Ovary (tissue), 9 donors: ENCODE measurements around the gene GPR89B. TPM values are rescaled to one million over a fixed set of nuclear protein-coding genes. Genes with fewer than 3 reads are reported as not detected.
"Not testable (repeated sequence)": the region's sequence is repeated elsewhere in the genome, so short reads cannot be mapped to it uniquely, and the experiment has no call there.

Experiments
- DNase-seq, 5 donors: peaks; one replicate each; pipeline ENCODE4 v3.0.0-alpha.2; 2019 to 2020
- H3K27ac ChIP-seq, 2 donors: fragments of 200-600 bp; one replicate each; pipeline versions ENCODE4 v1.5.1 to v1.8.0; 2019 to 2022
- H3K27me3 ChIP-seq: fragments of 200-600 bp; one replicate; pipeline ENCODE4 v1.8.0; 2022
- H3K36me3 ChIP-seq: fragments of 200-600 bp; sonication (generic); one replicate; pipeline ENCODE4 v1.5.1; 2019
- H3K4me1 ChIP-seq: one replicate; pipeline ENCODE4 v1.8.1; 2013; ENCODE audit warnings: mild to moderate bottlenecking, moderate library complexity; ENCODE audit not compliant: insufficient read depth
- H3K4me3 ChIP-seq: fragments of 200-600 bp; sonication (generic); one replicate; pipeline ENCODE4 v1.5.1; 2017
- H3K9me3 ChIP-seq, 2 donors: fragments of 200-600 bp in 1 of 2; sonication (generic) in 1 of 2; one replicate each; pipeline versions ENCODE4 v1.5.1 to v1.8.1; 2013 to 2019; ENCODE audit warnings: mild to moderate bottlenecking in 1 of 2, moderate library complexity in 1 of 2
- EP300 ChIP-seq: sonication (generic); formaldehyde crosslinking; IDR thresholded peaks from one replicate; pipeline ENCODE4 v1.6.1; 2017; ENCODE audit warnings: antibody characterized with exemption
- POLR2A ChIP-seq: fragments of 450-650 bp; IDR thresholded peaks from one replicate; pipeline ENCODE4 v1.6.1; 2017; ENCODE audit warnings: antibody characterized with exemption, mild to moderate bottlenecking, moderate library complexity
- WGBS, 3 donors: extraction: QIAGEN DNeasy Blood & Tissue Kit in 1 of 3; methylation state at CpG; one replicate each; pipeline versions ENCODE4 v1.1.5 to v1.1.7; 2013 to 2017; 5-methylcytosine and 5-hydroxymethylcytosine counted together
- intact Hi-C, 4 donors: fragments of 100-400 bp; cut with DNase I; formaldehyde crosslinking; loops; one replicate each; pipeline versions ENCODE4 v1.11.0 to v1.15.1; 2022 to 2023
- polyA plus RNA-seq, 2 donors: library from polyadenylated mRNA; stranded (reverse); fragments of 200-250 nt in 1 of 2; fragments of 350-450 nt in 1 of 2; fragmentation: Illumina TruSeq in 1 of 2; extraction: RNeasy Lipid Tissue Mini Kit (QIAGEN cat#74804) in 1 of 2; gene quantifications; one replicate each; pipeline ENCODE4 v1.2.3, GENCODE V29; 2013 to 2014
- total RNA-seq, 7 donors: library from RNA; depleted of rRNA in 2 of 7; stranded (reverse); fragments of >200 nt in 2 of 7; fragmentation: NEBNext Ultra II Directional in 3 of 7; extraction: Animal tissue kit (Norgen Biotek cat#: 25700) in 3 of 7; gene quantifications; one replicate each; pipeline versions ENCODE4 v1.1.0 to v1.2.4, GENCODE V29; 2016 to 2023
- TF ChIP-seq, protein P1 (sequence below), 3 donors: fragments of 450-650 bp in 2 of 3; fragments of 200-600 bp in 1 of 3; IDR thresholded peaks; one replicate each; pipeline versions ENCODE4 v1.5.1 to v1.8.0; 2016 to 2022; ENCODE audit warnings: antibody characterized with exemption in 3 of 3, mild to moderate bottlenecking in 1 of 3
- donor health status: DM: no; HTN: no; CAD: no; lungs with moderate emphysema.
- donor health status: DM: no; HTN: no; CAD: no.
- donor health status: Bipolar disorder and iron deficiency.
- donor health status: DM: yes; HTN: yes; CAD: no.
- donor health status: DM: no; HTN: no; CAD: no.
- donor health status: DM: yes; HTN: yes; CAD: no.

Gene GPR89B
- total and polyA plus RNA-seq, 9 donors = 7.5 to 17.6 (median 13.7) TPM

DNA sequence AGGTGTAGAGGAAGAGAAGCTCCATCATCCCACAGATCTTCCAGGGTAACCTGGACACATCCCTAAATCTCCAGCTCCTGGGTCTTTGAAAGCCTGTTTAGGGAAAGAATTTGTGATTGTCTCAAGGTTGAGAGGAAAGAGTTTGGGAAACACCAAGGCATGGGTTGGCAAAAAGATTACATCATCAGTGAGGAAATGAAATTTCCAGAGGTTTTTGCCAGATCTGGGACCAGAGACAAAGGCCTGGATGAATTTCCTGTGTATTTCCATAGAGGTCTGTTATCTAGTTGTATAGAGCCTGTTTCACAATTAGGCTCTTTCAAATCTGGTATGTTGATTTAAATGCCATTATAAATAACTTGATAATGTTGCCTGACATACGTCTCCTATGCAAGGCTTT is 82.3 kb downstream of the GPR89B start:
- Histone ChIP-seq H3K36me3 (no peaks in the 10 kb centered on the region), H3K4me3 (no peak overlapping the region), H3K9me3 (no peaks in the 10 kb centered on the region), H3K27me3 (no peaks in the 10 kb centered on the region), H3K4me1 (peaks cover 2% of the 10 kb centered on the region), H3K27ac (no peak overlapping the region)
- DNase-seq = no peak
- intact Hi-C loops = no loop called here
- TF ChIP-seq POLR2A = no peak
- TF ChIP-seq, protein P1, sequence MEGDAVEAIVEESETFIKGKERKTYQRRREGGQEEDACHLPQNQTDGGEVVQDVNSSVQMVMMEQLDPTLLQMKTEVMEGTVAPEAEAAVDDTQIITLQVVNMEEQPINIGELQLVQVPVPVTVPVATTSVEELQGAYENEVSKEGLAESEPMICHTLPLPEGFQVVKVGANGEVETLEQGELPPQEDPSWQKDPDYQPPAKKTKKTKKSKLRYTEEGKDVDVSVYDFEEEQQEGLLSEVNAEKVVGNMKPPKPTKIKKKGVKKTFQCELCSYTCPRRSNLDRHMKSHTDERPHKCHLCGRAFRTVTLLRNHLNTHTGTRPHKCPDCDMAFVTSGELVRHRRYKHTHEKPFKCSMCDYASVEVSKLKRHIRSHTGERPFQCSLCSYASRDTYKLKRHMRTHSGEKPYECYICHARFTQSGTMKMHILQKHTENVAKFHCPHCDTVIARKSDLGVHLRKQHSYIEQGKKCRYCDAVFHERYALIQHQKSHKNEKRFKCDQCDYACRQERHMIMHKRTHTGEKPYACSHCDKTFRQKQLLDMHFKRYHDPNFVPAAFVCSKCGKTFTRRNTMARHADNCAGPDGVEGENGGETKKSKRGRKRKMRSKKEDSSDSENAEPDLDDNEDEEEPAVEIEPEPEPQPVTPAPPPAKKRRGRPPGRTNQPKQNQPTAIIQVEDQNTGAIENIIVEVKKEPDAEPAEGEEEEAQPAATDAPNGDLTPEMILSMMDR (IDR thresholded peaks at IDR 0.05) = no peak
- TF ChIP-seq EP300 = no peak
- 77 to 91% (median 81%) methylated on average over 1 of the region's 1 CpG for WGBS, 3 donors

DNA sequence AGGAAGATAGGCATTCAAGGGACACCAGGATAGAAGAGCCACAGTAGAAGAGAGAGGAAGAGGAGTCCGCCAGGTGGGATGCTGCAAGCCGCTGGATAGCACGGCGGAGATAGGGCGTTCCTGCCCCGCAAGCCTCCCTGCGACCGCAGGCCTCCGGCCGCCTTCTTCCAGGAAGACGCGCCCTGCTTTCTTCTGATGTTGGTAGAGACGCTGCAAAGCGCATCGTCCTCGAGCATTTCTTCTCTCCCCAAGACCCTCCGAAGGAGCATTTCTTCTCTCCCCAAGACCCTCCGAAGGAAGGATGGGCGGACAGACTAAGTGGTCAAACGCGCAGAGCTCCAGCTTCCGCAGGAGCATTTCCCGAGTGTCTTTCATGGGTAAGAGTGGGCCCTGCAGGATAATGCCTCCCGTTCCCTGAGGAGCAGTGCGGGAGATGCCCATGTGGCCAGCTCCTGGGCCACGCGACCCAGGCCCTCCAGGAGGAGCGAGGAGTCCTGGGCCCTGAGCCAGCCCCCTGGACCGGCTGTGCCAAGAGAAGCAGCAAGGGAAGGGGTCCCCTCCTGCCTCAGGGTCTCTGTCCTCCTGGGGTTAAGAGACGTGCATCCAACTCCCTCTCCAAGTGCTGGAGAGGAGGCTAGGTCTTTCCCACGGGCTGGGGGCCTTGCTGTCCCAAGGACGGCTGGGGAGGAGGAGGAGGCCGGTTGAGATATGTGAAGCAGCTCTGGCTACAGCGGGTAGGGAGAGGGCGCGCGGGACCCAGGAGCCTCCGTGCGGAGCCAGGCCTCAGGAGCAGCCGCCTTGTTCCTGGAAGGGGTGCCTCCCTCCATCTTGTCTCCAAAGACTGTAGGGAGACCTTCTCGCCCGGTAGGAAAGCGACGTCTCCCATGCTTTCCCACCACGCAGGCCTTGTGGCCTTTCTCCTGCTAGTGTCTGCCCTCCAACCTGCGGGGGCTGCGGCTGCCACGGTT is 85.2 kb downstream of the GPR89B start:
- peak in 1 of 5 donors; percentile 36 for DNase-seq
- 62 to 77% (median 64%) methylated on average over 33 to 39 of the region's 48 CpGs for WGBS, 3 donors

DNA sequence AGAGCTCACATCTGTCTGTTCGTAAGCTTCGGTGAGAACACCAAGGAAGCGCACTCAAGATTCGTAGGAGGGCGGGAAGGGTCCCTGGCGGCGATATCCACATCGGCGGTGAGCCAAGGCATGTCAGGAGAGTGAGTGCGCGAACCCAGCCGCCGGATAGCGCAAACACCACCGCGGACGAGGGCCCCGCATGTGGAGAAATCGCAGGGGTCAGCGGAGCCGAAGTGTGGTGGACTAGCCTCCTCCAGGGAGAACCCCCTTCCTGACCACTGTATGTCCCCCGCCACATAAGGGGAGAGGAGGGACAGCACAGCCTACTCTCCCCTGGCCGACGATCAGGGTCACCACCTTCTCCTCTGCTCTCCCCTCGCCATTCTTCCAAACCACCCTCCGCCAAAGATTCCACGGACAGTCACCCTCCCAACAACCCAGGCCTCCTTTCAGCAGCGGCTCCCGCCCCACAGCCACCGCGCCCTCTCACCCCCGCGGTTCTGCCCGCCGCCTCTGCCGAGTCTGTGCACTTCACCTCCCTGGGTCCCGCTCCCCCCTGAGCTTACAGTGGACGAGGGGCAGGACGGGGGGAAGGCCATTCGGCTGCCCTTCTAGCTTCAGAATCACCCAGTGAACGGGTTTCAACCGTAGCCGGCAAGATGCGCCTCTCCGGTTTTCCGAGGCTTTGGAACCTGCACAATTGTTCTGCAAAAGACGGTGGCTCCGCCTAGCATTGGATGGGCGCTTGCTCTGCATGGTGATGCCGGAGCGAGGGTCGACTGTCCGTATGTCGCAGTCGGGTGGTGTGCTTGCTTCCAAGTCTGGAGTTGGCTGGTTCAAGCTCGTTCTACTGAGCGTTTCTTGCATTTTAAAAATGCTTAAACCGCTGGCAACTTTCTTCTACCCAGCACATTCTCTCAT is 86.3 kb downstream of the GPR89B start:
- 0 to 6% (median 4%) methylated on average over 3 to 49 of the region's 58 CpGs for WGBS, 3 donors
- H3K9me3 ChIP-seq, H3K4me1 ChIP-seq, intact Hi-C loops, H3K36me3 ChIP-seq, H3K27ac ChIP-seq, H3K27me3 ChIP-seq: not testable (repeated sequence)
- peak in 2 of 5 donors; percentile 27 to 50 for DNase-seq
- H3K4me3 ChIP-seq = peak overlapping the region; percentile 18

More for the DNA sequence above, 85.2 kb downstream of the GPR89B start:
- H3K27ac ChIP-seq, H3K36me3 ChIP-seq, H3K4me1 ChIP-seq, intact Hi-C loops, H3K27me3 ChIP-seq, H3K9me3 ChIP-seq, H3K4me3 ChIP-seq: not testable (repeated sequence)

DNA sequence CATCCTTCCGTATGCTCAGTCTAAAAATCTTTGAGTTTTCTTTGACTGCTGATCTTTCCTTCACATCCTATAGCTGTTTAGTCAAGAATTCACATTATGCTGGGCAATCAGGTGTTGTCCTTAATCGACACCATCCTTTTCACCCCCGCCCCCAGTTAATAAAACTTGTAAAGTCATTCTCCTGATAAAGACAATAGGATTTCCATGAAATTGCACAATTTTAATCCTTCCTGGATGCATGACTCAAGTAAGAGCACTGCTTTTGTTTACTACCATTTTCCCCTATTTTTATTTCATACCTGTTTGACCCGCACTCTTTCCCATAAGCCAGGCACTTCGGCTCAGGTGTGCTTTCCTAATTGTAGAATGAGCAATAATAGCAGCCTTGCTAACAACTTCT is 96.7 kb downstream of the GPR89B start:
- H3K27me3 ChIP-seq, intact Hi-C loops, H3K9me3 ChIP-seq, H3K4me1 ChIP-seq, H3K27ac ChIP-seq, H3K4me3 ChIP-seq, H3K36me3 ChIP-seq, DNase-seq: not testable (repeated sequence)
- 85 to 96% (median 90%) methylated on average over 5 of the region's 5 CpGs for WGBS, 3 donors

DNA sequence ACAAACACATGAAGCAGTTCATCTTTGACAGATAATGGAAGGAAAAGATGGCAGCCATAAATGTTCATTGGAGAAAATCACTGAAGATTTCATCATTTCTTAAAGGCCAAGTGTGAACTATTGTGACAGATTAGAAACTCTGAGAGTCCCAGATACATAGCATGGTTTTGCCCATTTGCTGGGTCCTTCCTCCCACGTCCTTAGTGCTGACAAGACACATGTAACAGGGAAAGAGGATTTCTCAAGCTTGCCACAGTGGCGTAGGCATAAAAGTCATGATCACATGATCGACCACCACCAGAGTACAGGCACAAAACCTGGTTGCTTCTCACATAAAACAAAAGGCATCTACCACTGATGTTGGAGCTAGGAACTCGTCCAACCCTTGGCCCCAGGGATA is 98.8 kb downstream of the GPR89B start:
- H3K27ac ChIP-seq, H3K9me3 ChIP-seq, H3K27me3 ChIP-seq, H3K4me1 ChIP-seq, H3K4me3 ChIP-seq, DNase-seq, intact Hi-C loops, H3K36me3 ChIP-seq: not testable (repeated sequence)
- 60 to 100% (median 88%) methylated on average over 1 to 2 of the region's 4 CpGs for WGBS, 3 donors

DNA sequence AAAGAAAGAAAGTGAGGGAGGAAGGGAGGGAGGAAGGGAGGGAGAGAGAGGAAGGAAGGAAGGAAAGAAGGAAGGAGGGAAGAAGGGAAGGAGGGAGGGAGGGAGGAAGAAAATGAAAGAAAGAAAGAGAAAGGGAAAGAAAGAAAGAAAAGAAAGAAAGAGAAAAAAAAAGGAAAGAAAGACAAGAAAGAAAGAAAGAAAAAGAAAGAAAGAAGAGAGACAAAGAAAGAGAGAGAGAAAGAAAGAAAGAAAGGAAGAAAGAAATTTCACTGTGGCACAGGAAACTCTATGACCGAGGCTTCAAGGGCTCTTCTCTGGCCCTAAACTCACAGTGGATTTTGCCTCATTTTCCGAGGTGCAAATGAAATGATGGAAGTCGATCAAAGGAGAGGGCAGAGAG is 104.0 kb downstream of the GPR89B start:
- 48 to 78% (median 70%) methylated on average over 1 to 3 of the region's 3 CpGs for WGBS, 3 donors
- not testable (repeated sequence) for H3K27me3 ChIP-seq

DNA sequence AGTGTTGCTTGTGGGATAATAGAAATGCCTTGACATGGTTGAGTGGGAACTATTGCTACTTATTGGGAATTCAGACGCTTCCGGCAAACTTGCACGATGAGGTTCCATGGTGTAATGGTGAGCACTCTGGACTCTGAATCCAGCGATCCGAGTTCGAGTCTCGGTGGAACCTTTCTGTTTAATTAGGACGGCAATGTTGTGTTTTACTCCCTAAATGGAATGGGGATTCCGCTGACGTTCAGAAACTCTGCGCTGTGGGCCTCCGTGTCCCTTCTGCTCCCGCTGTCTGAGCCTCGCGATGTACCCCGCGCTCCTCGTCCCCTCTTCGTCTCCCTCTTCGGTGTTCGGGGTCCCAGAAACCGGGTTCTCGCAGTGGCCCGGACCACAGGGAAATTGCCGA is 104.5 kb downstream of the GPR89B start:
- H3K4me3 ChIP-seq, H3K4me1 ChIP-seq, H3K27ac ChIP-seq, H3K27me3 ChIP-seq, H3K36me3 ChIP-seq, intact Hi-C loops, DNase-seq, H3K9me3 ChIP-seq: not testable (repeated sequence)
- WGBS, 3 donors = 0% methylated on average over 2 of the region's 25 CpGs; no CpG with 5 or more reads in 2 of the 3 donors

More for the DNA sequence above, 104.0 kb downstream of the GPR89B start:
- intact Hi-C loops, H3K9me3 ChIP-seq, DNase-seq, H3K27ac ChIP-seq, H3K4me3 ChIP-seq, H3K4me1 ChIP-seq, H3K36me3 ChIP-seq: not testable (repeated sequence)

DNA sequence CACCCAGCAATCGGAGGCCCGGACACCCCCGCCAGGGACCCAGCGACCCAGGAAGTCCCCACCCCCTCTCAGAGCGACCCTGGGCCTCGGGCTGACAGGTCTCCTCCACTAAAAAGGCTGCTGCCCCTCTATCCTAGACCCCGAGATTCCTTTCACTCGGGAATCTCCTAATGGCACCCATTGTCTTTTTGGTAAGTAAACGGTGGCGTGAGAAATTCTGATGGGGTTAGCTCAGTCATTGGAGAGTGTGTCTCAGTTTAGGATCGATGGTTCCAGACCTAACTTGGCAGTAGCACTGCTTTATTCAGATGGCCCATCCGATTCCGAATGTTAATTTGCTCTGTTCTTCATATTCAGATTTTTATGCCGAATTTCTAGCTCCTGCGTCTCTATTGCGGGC is 104.9 kb downstream of the GPR89B start:
- H3K27me3 ChIP-seq, H3K4me3 ChIP-seq, intact Hi-C loops, H3K4me1 ChIP-seq, H3K27ac ChIP-seq, DNase-seq, H3K36me3 ChIP-seq, H3K9me3 ChIP-seq: not testable (repeated sequence)
- 0 to 8% (median 5%) methylated on average over 4 to 12 of the region's 16 CpGs for WGBS, 3 donors

DNA sequence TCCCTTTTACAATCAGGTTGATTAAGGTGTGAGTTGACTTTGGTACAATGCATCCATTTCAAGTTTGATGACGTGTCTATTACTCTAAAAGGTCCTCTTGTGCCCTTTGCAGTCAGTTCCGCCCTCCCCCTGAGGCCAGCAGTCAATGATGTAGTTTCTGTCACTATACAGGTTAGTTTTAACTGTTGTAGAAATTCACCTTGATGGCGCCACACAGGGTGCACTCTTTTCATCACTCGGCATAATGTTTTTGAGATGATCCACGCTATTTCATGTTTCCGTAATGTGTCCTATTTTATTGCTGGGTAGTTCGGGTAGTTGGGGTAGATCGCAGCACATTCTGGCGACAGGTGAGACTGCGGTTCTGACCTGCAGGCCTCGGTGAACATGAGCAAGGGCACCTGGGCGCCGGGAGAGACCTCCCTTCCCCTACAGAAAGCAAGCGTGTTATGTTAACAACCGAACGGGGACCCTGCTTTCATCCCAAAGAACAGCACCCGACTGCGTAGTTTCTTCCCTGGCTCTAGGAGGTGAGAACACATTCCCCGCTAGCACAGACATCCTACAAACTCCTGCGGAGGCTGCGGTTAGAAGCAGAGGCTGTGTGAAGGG is 109.7 kb downstream of the GPR89B start:
- H3K4me3 ChIP-seq, intact Hi-C loops, H3K27me3 ChIP-seq, H3K4me1 ChIP-seq, DNase-seq, H3K9me3 ChIP-seq, H3K36me3 ChIP-seq: not testable (repeated sequence)
- H3K27ac ChIP-seq = peak overlapping the region in 1 of 2 donors; percentile 57
- 10 to 29% (median 26%) methylated on average over 5 to 9 of the region's 21 CpGs for WGBS, 3 donors
